HG02973 (cell line): ENCODE results near the gene PLCH2.

Experiments used
- ATAC-seq: cut with Tn5 transposase; IDR thresholded peaks from one replicate; pipeline ENCODE4 v1.9.1; 2021; ENCODE audit warnings: moderate library complexity; ENCODE audit not compliant: unreplicated experiment

PLCH2 gene

DNA sequence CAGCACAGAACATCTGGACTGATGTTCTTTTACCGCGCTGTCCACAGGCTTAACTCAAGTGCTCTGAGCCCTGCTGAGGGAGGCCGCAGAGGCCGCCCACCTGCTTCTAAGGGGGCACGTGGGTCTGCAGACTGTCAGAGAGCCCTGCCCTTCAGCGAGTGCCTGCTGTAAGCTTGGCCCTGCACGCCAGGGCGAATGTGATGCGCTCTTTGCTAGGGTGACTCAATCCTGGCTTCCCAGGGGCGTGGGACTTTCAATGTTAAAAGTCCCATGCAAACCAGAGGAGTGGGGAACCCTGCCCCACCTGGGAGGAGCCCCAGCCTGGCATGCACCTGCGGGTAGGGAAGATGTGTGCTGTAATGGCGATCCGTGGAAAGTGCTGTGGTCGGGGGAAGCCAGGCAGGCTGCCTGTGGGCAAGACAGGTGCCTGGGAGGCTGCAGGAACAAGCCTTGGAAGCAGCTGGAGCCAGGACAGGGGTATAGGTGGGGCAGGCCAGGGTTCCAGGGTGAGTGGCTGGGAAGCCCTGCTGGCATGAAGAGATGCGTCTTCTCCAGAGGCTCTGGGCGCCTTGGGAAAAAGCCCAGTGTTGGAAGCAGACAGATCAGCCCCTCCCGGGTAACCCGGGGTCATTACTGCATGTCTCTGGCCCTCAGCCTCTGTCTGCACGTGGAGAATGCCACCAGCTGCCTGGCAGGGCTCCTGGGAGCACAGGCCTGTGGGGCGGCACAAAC is 50.9 kb downstream of the PLCH2 start:
- ATAC-seq, result peak; percentile 26

DNA sequence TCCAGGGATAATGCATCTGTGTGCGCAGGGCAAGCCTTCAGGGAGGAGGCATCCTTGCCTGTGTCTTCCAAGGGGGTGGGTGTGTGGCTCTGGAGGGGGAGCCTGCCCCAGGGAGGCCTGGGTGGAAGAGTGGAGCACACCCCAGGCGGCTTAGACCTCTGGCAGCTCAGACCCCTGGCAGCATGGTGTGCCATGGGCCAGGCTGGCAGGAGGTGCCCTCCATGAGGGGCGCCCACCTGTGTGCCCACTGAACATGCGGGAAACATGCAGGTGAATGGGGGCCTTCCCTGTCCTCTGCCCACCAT is 51.4 kb downstream of the PLCH2 start:
- no peak for ATAC-seq

DNA sequence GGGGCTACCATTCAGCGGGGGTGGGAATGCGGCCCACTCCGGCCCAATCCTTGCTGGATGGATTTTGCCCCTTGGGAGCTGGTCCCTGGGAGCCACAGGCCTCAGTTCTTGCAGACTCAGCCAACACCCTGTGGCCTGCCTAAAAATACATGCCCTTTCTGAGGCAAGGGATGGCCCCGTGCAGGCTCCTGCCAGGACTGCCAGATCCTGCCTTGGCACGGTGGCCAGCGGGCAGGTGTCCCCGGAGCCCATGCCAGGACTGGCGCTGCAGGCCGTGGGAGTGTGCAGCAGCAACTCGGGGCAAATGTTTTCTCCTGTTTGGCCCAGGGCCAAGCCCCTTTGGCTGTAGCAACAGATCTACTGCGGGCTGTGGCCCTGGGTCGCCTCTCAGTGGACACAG is 51.9 kb downstream of the PLCH2 start:
- no peak for ATAC-seq

DNA sequence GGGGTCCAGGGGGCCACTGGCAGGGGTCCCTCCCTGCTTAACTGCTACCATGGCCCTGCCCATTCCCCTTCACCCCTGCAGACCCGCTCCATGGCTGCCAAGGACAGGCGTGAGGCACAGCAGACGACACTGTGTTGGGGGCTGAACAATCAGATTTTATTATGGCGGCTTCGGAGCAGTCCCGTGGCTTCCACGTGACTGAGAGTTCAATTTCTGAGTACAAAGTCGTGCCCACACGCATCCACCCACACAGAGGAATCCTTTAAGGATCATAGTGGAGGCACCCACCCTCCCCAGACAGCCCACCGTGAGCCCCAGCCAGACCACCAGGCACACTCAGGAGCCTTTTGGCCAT is 52.5 kb downstream of the PLCH2 start:
- ATAC-seq, result no peak

DNA sequence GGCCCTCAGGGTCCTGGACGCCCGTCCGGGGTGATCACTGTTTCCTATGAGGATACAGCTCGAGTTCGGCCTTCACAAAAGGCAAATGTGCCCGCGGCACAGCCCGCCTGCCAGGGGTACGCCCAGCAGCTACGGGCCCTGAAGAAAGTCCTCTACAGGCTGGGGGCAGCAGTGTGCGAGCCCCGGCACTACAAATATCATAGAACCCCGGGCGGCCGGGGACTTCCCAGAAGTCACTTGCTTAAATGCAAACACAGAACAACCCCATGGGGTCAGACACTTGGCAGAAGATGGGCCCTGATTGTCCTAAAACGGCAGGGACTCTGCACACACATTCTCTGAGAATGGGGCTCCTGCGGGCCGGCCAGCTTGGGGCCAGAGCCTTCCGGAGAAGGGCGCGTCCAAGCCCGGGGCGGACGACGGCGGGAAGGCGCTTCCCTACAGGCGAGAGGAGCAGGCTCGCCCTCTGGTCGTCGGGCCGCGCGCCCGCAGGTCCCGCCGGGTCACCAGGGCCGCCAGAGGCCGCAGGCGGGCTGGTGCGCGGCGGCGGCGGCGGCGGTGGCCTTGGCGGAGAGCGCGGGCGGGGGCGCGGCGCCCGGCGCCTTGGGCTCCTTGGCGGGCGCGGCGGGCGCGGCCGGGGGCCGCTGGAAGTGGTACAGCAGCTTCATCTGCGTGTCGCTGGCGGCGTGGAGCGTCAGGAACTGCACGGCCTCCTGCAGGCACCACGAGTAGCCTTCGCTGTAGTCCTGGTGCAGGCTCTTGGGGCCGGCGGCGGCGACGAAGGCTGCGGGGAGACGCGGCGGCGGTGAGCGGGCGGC is 53.1 kb downstream of the PLCH2 start:
- ATAC-seq, result no peak

DNA sequence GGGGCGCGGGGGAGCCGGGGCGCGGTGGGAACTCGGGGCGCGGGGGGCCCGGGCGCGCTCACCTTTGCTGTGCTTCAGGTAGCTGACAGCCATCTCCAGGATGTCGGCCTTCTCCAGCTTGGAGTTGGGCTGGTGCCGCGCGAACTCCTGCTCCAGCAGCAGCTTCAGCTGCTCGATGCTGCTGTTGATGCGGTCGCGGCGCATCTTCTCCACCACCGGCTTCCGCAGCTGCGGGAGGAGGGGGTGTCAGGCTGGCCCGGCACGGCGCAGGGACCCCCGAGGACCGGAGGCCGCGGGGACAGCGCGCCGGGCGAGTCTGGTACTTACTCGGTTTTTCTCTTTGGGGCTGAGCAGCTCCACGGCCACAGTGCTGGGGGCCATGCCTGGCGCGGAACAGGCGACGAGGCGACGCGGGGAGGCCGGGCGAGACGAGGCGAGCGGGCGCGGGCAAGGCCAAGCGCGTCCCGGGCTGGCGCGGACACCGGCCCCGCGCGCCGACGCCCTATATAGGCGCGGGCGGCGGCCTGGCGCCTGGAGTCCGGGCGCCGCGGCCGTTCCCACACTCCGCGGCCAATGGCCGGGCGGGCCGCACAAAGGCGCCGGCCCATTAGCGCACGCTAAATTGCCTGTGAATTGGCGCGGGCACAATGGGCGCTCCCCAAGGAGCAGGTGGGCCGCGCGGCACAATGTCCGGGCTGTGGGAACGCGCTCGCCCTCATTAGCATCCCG is 53.9 kb downstream of the PLCH2 start, which contains the start of gene HES5:
Gene HES5, minus strand, starts transcription at position 480 of the 729 bp plus-strand sequence. Its CDS starts 99 bp downstream, at position 381.
- no peak for ATAC-seq

DNA sequence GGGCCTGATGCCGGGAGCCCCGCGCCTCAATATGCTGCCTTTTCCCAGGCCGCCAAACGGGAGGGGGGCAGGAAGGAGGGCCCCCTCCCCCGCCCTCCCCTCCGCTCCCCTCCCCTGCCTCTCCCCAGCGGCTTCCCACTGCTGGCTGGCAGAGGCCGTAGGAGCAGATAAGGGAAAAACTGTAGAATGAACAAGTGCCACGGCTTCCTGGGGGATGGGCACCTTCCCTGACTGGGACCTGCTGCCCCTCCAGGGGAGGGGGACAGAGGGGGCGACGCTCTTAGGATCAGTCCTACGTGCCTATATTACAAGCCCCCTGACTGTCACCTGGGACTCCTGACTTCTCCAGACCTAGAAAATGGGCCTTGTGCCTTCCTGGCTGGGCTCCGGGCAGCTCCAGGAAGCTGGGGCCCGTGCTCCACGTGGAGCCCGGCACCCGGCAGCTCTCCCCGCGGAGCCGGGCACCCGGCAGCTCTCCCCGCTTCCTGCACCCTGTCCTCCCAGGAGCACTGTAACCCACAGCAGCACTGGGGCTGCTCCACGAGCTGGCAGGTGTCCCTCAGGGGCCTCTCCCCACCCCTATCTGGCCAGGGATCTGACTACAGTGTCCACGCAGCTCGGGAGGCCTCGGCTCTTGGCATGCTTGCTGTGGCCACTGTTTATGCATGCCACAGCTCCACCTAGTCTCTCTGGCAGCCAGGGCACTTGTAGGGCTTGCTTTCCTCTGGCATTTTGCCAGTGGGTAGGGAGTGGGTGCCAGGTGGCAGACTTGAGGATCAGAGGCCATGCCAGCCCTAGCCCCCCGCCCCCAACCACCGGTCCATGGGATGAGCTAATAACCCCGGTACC is 54.6 kb downstream of the PLCH2 start:
- no peak for ATAC-seq

DNA sequence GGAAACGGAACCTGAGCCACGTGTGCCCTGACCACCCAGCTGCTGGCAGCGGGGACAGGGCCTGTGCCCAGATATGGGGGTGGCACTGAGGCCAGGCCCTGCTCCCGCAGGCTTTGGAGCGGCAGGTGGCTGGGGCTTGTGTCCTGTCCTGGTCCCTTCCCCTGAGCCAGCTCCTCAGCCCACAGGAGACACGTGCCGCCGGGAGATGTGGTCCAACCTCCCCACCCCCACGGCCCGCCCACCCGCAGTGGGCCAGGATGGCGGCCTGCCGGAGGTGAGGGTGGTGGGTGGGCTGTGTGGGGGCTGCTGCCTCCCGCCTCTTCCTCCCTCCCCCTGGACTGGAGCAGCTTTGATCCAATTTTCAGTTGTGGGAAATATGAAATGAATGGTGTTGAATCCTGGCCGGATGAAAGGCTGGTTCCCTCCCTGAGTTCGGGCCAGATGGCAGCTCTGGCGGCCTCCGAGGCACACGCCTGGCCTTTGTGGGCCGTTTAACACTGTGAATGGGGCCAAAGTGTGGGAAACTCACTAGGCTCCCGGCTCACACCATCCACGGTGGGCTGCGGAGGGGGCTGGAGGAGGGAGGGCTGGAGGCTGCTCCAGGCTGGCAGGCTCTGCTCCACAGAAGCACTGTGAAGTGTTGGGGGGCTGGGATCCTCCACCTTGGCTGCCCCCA is 56.5 kb downstream of the PLCH2 start:
- ATAC-seq, result no peak

DNA sequence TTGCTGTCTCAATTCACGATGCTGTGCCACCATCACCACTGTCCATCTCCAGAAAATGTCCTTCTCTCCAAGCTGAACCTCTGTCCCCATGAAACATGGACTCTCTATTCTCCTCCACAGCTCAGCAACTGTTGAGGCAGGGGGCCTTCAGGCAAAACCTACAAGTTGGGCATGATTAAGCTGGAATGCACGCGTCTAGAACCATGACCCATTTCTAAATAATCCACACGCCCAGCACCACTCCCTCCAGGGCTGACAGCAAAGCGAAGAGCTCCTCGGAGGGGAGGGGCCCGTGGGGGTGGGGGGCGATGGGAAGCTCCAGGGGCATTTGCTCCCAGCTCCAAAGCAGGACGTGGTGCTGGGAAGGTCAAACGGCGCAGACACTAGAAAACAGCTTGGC is 57.3 kb downstream of the PLCH2 start:
- ATAC-seq, result no peak

DNA sequence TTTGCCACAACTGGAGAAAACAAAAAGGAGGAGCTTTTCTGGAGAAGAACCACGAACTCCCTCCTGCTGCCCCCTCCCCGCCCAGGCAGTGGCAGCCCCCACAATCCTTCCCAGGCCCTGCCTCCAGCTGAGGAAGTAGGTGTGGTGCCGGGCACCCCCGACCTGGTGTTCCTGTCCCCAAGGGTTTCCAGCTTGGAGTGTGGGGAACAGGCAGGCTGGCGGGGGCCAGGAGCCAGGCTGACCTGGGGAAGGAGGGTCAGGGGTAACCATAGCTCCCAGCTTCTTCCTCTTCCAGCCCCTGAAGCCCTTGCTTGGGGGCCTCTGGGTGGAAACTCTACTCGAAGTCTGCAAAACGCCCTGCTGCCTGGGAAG is 58.2 kb downstream of the PLCH2 start:
- no peak for ATAC-seq

DNA sequence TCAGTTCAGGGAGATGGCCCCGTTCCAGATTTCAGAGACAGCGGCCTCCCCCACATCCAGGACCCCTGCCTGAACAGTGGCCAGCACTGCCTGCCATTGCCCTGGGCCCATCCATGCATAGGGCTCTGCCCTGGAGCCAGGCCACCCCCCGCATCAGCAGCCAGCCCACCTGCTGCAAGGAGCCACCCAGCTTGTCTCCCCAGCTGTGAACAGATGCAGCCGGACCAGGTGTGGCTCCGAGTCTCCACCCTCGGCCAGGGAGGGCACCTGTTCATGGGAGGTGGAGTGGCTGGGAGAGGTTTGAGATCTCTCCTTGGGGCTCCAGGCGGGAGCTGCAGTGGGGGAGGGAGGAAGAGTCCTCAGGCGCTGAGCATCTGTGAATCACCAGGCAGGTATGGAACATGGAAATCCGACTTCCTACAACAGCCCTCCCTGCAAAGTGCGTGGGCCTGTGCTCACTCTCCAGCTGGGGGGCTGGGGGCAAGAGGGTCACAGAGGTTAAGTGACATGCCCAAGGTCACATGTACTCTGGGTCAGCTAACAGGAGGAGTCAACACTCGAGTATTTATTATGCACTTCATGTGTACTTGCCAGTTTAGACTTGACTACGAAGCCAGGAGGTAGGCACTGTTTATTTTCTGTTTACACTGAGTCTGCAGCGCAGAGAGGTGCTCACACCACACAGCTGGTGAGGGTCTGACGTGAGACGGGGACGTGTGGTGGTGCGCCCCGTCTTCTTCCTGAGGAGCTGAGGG is 58.8 kb downstream of the PLCH2 start:
- ATAC-seq, result no peak

DNA sequence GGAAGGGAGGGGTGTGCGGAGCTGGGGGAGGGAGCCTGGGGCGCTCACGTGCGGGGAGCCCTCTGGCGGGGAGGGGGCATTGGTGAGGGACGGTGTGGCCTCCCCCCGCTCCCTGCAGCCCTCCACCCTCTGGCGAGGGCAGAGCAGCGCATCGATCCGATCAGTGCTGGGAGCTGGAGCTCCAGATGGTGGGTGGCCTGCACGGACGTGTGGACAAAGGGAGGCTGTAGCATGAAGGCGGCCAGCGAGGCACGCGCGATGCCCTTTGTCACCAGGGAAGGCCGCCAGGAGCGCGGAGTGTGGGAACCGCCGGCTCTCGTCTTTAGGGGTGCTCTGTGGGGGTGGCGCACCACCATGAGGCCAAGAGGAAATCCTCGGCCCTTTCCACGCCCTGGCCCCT is 59.4 kb downstream of the PLCH2 start:
- no peak for ATAC-seq

DNA sequence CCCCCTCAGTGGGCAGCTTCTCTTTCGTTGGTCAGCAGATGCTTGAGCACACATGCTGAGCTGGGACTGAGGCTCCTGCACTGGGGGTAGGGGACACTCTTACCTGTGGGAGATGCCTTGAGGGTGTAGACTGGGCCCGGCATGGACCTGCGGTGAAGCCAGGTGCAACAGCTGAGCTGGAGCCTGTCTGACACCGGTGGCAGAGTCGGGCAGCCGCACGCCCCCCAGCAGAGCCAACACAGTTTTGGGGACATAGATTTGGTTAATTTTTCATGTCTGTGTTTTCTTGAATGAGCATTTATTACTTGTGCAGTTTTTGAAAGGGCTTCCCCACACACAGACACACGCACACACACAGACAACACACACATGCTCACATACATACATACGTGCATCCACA is 59.9 kb downstream of the PLCH2 start:
- ATAC-seq, result no peak

DNA sequence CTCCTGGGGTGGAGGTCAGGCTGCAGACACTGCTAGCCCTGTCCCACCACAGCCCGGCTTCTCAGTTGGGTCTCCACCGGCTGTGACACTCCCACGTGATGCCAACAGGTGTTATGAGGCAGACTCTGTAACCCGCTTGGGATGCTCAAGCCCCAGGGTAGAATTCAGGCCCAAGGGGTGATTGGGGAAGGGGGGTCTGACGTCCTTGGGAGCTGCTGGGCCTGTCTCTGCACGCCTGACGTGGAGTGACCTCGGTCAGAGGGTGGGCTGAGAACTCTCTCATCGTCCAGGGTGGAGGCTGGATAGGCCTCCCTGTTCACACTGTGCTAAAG is 61.7 kb downstream of the PLCH2 start:
- ATAC-seq, result no peak

DNA sequence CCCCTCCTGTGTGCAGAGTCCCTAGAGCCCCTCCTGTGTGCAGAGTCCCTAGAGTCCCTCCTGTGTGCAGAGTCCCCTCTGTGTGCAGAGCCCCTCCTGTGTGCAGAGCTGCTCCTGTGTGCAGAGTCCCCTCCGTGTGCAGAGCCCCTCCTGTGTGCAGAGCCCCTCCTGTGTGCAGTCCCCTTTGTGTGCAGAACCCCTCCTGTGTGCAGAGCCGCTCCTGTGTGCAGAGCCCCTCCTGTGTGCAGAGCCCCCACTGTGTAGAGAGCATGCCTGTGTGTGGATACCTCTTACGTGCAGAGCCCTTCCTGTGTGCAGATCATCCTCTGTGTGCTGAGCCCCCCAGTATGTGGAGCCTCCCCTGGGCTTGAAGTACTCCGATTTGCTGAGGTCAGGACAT is 62.3 kb downstream of the PLCH2 start:
- no peak for ATAC-seq

DNA sequence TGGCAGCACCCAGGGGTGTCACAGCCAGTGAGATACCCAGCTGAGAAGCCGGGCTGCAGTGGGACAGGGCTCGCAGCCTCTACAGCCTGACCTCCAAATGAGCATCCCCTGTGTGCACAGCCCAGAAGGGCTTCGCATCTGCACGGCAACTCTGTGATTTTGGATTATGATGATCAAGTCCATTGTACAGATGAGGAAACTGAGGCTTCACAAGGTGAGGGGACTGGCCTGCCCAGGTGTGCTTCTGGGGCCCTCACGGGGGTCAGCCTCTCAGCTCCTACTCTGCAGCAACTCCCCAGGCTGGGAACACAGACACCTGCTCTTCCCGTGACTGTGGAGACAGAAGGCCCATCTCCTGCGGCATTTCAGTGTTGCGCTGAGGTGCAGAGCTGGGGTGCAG is 62.8 kb downstream of the PLCH2 start:
- no peak for ATAC-seq

DNA sequence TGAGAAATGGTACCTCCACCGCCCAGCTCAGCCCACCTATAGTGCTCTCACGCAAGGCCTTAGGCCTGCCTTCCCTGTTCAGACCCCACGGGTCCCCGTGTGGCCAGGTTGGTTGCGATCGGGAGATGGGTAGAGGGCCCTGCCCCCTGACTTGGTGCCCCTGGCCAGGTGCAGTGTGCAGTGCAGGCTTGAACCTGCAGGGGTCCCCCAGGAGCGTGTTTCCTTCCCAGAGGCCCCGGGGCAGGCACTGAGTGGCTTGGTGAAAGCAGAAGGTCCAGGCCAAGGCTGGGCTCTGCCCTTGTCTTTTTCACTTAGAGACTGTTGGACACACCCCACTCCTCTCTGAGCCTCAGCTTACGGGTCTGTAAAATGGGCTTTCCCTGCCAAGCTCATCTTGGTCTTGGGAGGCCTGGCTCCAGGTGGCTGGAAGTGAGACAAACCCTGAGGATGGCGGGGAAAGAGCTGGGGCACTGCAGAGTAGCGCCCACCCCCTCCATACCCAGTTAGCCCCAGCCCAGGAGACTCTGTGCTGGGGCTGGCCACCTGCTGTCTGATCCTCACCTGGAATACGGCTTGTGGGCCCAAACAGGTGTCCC is 63.3 kb downstream of the PLCH2 start:
- ATAC-seq, result no peak

DNA sequence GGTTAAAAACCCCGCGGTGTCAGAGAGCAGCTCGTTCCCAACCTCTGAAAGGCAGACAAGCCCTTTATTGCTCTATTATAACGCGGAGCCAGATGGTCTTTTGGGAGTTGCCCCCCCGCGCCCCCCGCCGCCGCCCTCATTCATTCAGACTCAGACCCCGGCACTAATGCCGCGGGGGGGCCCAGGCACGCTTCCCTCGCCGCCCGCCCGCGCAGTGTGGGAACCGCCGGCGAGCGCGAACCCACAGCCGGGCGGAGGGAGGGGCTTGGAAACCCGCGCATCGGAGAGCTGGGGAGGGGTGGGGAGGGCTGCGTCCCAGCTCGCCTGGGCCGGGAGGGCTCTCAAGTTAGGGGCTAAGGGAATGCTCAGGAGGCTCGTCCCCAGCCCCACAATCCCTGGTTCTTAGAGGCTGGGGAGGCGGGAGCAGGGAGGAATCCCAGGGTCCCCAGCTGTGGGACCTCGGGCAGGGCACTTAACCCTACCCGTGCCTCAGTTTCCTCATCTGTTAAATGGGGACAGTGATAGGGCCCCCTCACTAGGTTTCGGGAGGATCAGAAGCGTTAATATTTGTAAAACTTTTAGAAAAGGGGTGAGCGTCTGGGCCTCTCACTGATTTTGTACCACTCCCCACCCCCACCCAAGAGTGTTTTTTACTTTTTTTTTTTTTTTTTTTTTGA is 64.9 kb downstream of the PLCH2 start:
- ATAC-seq, result no peak

DNA sequence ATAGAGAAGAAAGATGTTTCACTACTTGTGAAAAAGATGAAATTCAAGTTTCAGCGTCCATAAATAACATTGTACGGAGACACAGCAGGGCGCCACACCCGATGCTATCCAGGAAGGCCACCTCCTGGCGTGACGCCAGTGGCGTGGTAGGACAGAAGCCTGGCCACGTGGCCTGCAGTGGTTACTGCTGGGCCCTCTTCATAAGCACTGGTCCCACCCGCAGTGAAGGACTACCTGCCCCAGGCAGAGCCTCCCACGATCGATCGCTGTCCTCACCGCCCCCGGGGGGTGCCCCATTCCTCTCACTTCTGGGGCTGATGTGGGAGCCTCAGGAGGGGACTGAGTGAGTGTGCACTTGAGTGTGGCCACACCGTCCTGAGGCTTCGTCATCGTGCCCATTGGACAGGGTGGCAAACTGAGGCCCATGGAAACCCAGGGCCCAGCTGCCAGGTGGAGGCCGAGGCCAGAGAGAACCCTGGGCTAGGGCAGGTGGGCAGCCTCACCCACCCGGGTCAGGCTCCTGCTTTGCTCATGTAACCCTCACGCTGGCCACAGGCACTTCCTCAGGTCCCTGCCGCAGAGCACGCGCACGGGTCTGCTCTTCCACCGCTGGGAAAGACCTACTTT is 65.6 kb downstream of the PLCH2 start:
- ATAC-seq, result no peak
